Measurements from ENCODE around the gene C12orf57.

The C12orf57 gene

GRCh38 chr12:6934110-6934509 lies 9.7 kb upstream of the C12orf57 start:
- H3K4me3 ChIP-seq (ENCODE audit: severe bottlenecking), result no peak overlapping the region
- no peaks in the 10 kb centered on the region for H3K9me3 ChIP-seq (ENCODE audit: severe bottlenecking)
- DNase-seq (ENCODE audit: low spot score) (no peak), ATAC-seq (ENCODE audit: low read depth) (no peak)
- TF ChIP-seq CTCF (IDR thresholded peaks at IDR 0.05; ENCODE audit: poor library complexity, severe bottlenecking), result no peak
- H3K36me3 ChIP-seq (ENCODE audit: low read depth), result peaks cover 45% of the 10 kb centered on the region
- H3K4me1 ChIP-seq (ENCODE audit: insufficient read depth, poor library complexity, severe bottlenecking), result peaks cover 10% of the 10 kb centered on the region
- no peaks in the 10 kb centered on the region for H3K27me3 ChIP-seq (ENCODE audit: insufficient read depth, poor library complexity, severe bottlenecking)
- H3K27ac ChIP-seq (ENCODE audit: poor library complexity, severe bottlenecking), result peak overlapping the region; percentile 38

DNA sequence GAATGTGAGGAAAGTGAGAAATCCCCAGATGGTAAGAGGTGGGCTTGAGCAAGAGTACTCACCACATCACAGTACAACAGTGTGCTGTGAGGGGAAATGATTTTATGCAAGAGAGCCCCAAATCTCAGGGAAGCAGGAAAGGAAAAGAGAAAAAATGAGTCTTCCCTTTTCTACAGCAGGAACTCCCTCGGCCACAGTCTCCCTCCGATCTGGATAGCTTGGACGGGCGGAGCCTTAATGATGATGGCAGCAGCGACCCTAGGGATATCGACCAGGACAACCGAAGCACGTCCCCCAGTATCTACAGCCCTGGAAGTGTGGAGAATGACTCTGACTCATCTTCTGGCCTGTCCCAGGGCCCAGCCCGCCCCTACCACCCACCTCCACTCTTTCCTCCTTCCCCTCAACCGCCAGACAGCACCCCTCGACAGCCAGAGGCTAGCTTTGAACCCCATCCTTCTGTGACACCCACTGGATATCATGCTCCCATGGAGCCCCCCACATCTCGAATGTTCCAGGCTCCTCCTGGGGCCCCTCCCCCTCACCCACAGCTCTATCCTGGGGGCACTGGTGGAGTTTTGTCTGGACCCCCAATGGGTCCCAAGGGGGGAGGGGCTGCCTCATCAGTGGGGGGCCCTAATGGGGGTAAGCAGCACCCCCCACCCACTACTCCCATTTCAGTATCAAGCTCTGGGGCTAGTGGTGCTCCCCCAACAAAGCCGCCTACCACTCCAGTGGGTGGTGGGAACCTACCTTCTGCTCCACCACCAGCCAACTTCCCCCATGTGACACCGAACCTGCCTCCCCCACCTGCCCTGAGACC lies 8.2 kb upstream of the C12orf57 start:
- Histone ChIP-seq H3K4me3 (ENCODE audit: severe bottlenecking) (no peak overlapping the region), H3K4me1 (ENCODE audit: insufficient read depth, poor library complexity, severe bottlenecking) (peaks cover 6% of the 10 kb centered on the region), H3K36me3 (ENCODE audit: low read depth) (peaks cover 44% of the 10 kb centered on the region), H3K9me3 (ENCODE audit: severe bottlenecking) (no peaks in the 10 kb centered on the region), H3K27ac (ENCODE audit: poor library complexity, severe bottlenecking) (peak overlapping the region; percentile 38), H3K27me3 (ENCODE audit: insufficient read depth, poor library complexity, severe bottlenecking) (no peaks in the 10 kb centered on the region)
- no peak for ATAC-seq (ENCODE audit: low read depth)
- no peak for TF ChIP-seq CTCF (IDR thresholded peaks at IDR 0.05; ENCODE audit: poor library complexity, severe bottlenecking)
- no peak for DNase-seq (ENCODE audit: low spot score)

DNA sequence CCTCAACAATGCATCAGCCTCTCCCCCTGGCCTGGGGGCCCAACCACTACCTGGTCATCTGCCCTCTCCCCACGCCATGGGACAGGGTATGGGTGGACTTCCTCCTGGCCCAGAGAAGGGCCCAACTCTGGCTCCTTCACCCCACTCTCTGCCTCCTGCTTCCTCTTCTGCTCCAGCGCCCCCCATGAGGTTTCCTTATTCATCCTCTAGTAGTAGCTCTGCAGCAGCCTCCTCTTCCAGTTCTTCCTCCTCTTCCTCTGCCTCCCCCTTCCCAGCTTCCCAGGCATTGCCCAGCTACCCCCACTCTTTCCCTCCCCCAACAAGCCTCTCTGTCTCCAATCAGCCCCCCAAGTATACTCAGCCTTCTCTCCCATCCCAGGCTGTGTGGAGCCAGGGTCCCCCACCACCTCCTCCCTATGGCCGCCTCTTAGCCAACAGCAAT lies 7.6 kb upstream of the C12orf57 start:
- TF ChIP-seq CTCF (IDR thresholded peaks at IDR 0.05; ENCODE audit: poor library complexity, severe bottlenecking), result no peak
- no peaks in the 10 kb centered on the region for H3K9me3 ChIP-seq (ENCODE audit: severe bottlenecking)
- no peak for DNase-seq (ENCODE audit: low spot score)
- H3K27ac ChIP-seq (ENCODE audit: poor library complexity, severe bottlenecking), result no peak overlapping the region
- no peaks in the 10 kb centered on the region for H3K27me3 ChIP-seq (ENCODE audit: insufficient read depth, poor library complexity, severe bottlenecking)
- H3K36me3 ChIP-seq (ENCODE audit: low read depth), result peaks cover 43% of the 10 kb centered on the region
- H3K4me3 ChIP-seq (ENCODE audit: severe bottlenecking), result no peak overlapping the region
- ATAC-seq (ENCODE audit: low read depth), result no peak
- peaks cover 3% of the 10 kb centered on the region for H3K4me1 ChIP-seq (ENCODE audit: insufficient read depth, poor library complexity, severe bottlenecking)

DNA sequence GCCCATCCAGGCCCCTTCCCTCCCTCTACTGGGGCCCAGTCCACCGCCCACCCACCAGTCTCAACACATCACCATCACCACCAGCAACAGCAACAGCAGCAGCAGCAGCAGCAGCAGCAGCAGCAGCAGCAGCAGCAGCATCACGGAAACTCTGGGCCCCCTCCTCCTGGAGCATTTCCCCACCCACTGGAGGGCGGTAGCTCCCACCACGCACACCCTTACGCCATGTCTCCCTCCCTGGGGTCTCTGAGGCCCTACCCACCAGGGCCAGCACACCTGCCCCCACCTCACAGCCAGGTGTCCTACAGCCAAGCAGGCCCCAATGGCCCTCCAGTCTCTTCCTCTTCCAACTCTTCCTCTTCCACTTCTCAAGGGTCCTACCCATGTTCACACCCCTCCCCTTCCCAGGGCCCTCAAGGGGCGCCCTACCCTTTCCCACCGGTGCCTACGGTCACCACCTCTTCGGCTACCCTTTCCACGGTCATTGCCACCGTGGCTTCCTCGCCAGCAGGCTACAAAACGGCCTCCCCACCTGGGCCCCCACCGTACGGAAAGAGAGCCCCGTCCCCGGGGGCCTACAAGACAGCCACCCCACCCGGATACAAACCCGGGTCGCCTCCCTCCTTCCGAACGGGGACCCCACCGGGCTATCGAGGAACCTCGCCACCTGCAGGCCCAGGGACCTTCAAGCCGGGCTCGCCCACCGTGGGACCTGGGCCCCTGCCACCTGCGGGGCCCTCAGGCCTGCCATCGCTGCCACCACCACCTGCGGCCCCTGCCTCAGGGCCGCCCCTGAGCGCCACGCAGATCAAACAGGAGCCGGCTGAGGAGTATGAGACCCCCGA lies 7.0 kb upstream of the C12orf57 start:
- peak overlapping the region; percentile 55 for H3K27ac ChIP-seq (ENCODE audit: poor library complexity, severe bottlenecking)

More for the DNA sequence above, 7.0 kb upstream of the C12orf57 start:
- ATAC-seq (ENCODE audit: low read depth) (no peak), DNase-seq (ENCODE audit: low spot score) (no peak)
- TF ChIP-seq CTCF (IDR thresholded peaks at IDR 0.05; ENCODE audit: poor library complexity, severe bottlenecking), result no peak
- H3K4me3 ChIP-seq (ENCODE audit: severe bottlenecking), result no peak overlapping the region
- H3K27me3 ChIP-seq (ENCODE audit: insufficient read depth, poor library complexity, severe bottlenecking), result no peaks in the 10 kb centered on the region
- no peaks in the 10 kb centered on the region for H3K9me3 ChIP-seq (ENCODE audit: severe bottlenecking)
- H3K4me1 ChIP-seq (ENCODE audit: insufficient read depth, poor library complexity, severe bottlenecking), result peaks cover 3% of the 10 kb centered on the region
- peaks cover 43% of the 10 kb centered on the region for H3K36me3 ChIP-seq (ENCODE audit: low read depth)

Data from RWPE2 (cell line).